ENCODE data around the gene DIAPH2. TPM values are rescaled to one million over a fixed set of nuclear protein-coding genes. Genes with fewer than 3 reads are reported as not detected.

Gene DIAPH2
- total RNA-seq, 1 donor from 2014 or later = 18.9 TPM

- TF ChIP-seq CTCF (conservative IDR thresholded peaks at IDR 0.05) = no peak
- Mint-ChIP-seq H3K27ac (no peak overlapping the region), H3K4me3 (no peak overlapping the region), H3K27me3 (no peaks in the 10 kb centered on the region), H3K36me3 (no peaks in the 10 kb centered on the region), H3K4me1 (ENCODE audit: unreplicated experiment) (no peaks in the 10 kb centered on the region), H3K9me3 (no peaks in the 10 kb centered on the region)
- DNase-seq (ENCODE audit: extremely low spot score, unreplicated experiment) = no peak
Measured at GRCh38 chrX:97046867-97047266, 362.2 kb downstream of the DIAPH2 start.

GRCh38 chrX:97050392-97050791 is 365.8 kb downstream of the DIAPH2 start:
- Mint-ChIP-seq H3K4me1 (ENCODE audit: unreplicated experiment) (peaks cover 5% of the 10 kb centered on the region), H3K4me3 (no peak overlapping the region), H3K27me3 (no peaks in the 10 kb centered on the region), H3K36me3 (no peaks in the 10 kb centered on the region), H3K27ac (no peak overlapping the region), H3K9me3 (no peaks in the 10 kb centered on the region)
- no peak for DNase-seq (ENCODE audit: extremely low spot score, unreplicated experiment)
- no peak for TF ChIP-seq CTCF (conservative IDR thresholded peaks at IDR 0.05)

- TF ChIP-seq CTCF (conservative IDR thresholded peaks at IDR 0.05) = no peak
- H3K4me1 Mint-ChIP-seq (ENCODE audit: unreplicated experiment) = peaks cover 8% of the 10 kb centered on the region
- DNase-seq (ENCODE audit: extremely low spot score, unreplicated experiment) = no peak
- no peaks in the 10 kb centered on the region for H3K36me3 Mint-ChIP-seq
- H3K27ac Mint-ChIP-seq = peak overlapping the region; percentile 46
- H3K9me3 Mint-ChIP-seq = no peaks in the 10 kb centered on the region
- no peaks in the 10 kb centered on the region for H3K27me3 Mint-ChIP-seq
- peak overlapping the region; percentile 9 for H3K4me3 Mint-ChIP-seq
Measured at GRCh38 chrX:97057349-97057909, 372.8 kb downstream of the DIAPH2 start.

GRCh38 chrX:97060020-97060419 is 375.4 kb downstream of the DIAPH2 start:
- H3K4me1 Mint-ChIP-seq (ENCODE audit: unreplicated experiment) = peaks cover 5% of the 10 kb centered on the region
- H3K4me3 Mint-ChIP-seq = no peak overlapping the region
- DNase-seq (ENCODE audit: extremely low spot score, unreplicated experiment) = no peak
- TF ChIP-seq CTCF (conservative IDR thresholded peaks at IDR 0.05) = no peak
- H3K36me3 Mint-ChIP-seq = no peaks in the 10 kb centered on the region
- no peaks in the 10 kb centered on the region for H3K27me3 Mint-ChIP-seq
- no peaks in the 10 kb centered on the region for H3K9me3 Mint-ChIP-seq
- H3K27ac Mint-ChIP-seq = no peak overlapping the region

GRCh38 chrX:97065066-97065465 is 380.4 kb downstream of the DIAPH2 start:
- Mint-ChIP-seq H3K4me1 (ENCODE audit: unreplicated experiment) (no peaks in the 10 kb centered on the region), H3K27ac (no peak overlapping the region), H3K4me3 (no peak overlapping the region), H3K27me3 (no peaks in the 10 kb centered on the region), H3K36me3 (no peaks in the 10 kb centered on the region), H3K9me3 (no peaks in the 10 kb centered on the region)
- DNase-seq (ENCODE audit: extremely low spot score, unreplicated experiment) = no peak
- no peak for TF ChIP-seq CTCF (conservative IDR thresholded peaks at IDR 0.05)

- no peak overlapping the region for H3K4me3 Mint-ChIP-seq
- H3K27ac Mint-ChIP-seq = no peak overlapping the region
- no peaks in the 10 kb centered on the region for H3K27me3 Mint-ChIP-seq
- no peaks in the 10 kb centered on the region for H3K4me1 Mint-ChIP-seq (ENCODE audit: unreplicated experiment)
- no peaks in the 10 kb centered on the region for H3K36me3 Mint-ChIP-seq
- no peaks in the 10 kb centered on the region for H3K9me3 Mint-ChIP-seq
- no peak for TF ChIP-seq CTCF (conservative IDR thresholded peaks at IDR 0.05)
- no peak for DNase-seq (ENCODE audit: extremely low spot score, unreplicated experiment)
Measured at GRCh38 chrX:97065973-97066372, 381.3 kb downstream of the DIAPH2 start.

Measured in type B pancreatic cell (in vitro differentiated cells).